Measurements from ENCODE around the gene NDUFB5. TPM values are rescaled to one million over a fixed set of nuclear protein-coding genes. Genes with fewer than 3 reads are reported as not detected.
A peak's percentile ranks its signal among the peaks of the same experiment; 100 is the strongest.

The NDUFB5 gene
- total RNA-seq, 1 experiment from 2014 or later, result 78.9 TPM

DNA sequence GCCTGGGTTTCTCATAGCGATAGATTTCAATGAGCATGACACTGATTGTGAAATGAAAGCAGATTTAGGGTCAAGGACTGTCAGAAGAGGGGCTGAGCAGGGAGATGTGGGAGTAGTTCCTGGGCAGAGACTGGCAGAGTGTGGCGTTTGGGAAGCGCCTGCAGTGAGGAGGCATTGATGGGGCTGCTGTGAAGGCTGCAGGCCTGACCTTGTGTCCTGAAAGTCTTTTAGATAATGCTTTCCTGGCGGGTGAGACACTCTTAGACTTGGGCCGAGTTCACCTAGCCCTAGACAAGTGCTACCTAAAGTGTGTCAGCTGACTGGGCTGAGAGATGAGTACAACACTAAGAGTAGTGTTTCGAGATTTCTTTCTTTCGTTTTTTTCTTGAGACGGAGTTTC lies 68.9 kb downstream of the NDUFB5 start:
- Mint-ChIP-seq H3K4me1 (peaks cover 16% of the 10 kb centered on the region in 2 experiments), H3K4me3 (no peak overlapping the region), H3K27me3 (ENCODE audit: low read depth) (no peaks in the 10 kb centered on the region), H3K36me3 (ENCODE audit: insufficient read depth in 1 of 3, low read depth in 3 of 3) (peaks cover 0 to 3% (median 0%) of the 10 kb centered on the region in 3 experiments; a peak in 3 of 7 replicates), H3K9me3 (no peaks in the 10 kb centered on the region), H3K27ac (peak overlapping the region; percentile 30 to 94 (median 31); a peak in 5 of 7 replicates)
- Histone ChIP-seq H3K23me2 (ENCODE audit: insufficient read length, low read depth, low read length, poor library complexity, severe bottlenecking) (no peaks in the 10 kb centered on the region), H2BK20ac (ENCODE audit: low read depth, low read length, poor library complexity, severe bottlenecking) (no peak overlapping the region), H2BK12ac (ENCODE audit: insufficient read length, low read depth, low read length) (no peak overlapping the region), H2AK5ac (ENCODE audit: insufficient read length, low read length) (no peak overlapping the region), H4K5ac (ENCODE audit: insufficient read length, low read depth, low read length) (no peak overlapping the region), H4K8ac (replicated peaks; ENCODE audit: insufficient read length, low read depth, low read length) (no peak overlapping the region), H3K14ac (ENCODE audit: insufficient read depth, low read length) (no peak overlapping the region; the same call in 1 of the 2 replicates), H2BK15ac (ENCODE audit: low read depth, low read length) (no peak overlapping the region), H2AFZ (ENCODE audit: low read length) (no peak overlapping the region), H3K23ac (ENCODE audit: insufficient read length, low read depth, low read length) (no peak overlapping the region), H4K91ac (ENCODE audit: insufficient read length, low read depth, low read length) (no peak overlapping the region), H3K9ac (ENCODE audit: extremely low read depth, insufficient read length, low read length) (no peak overlapping the region), H3K4me2 (ENCODE audit: insufficient read depth, insufficient read length, low read length) (no peak overlapping the region), H3T11ph (ENCODE audit: low read length) (no peak overlapping the region), H3K27me3 (ENCODE audit: insufficient read depth, low read length) (no peaks in the 10 kb centered on the region), H3K56ac (ENCODE audit: insufficient read length, low read depth, low read length) (no peak overlapping the region), H3K9me3 (ENCODE audit: control insufficient read depth, low read depth, low read length) (no peaks in the 10 kb centered on the region), H3K4me1 (ENCODE audit: insufficient read depth, low read length) (peaks cover 2% of the 10 kb centered on the region; the same call in 1 of the 2 replicates), H3K27ac (ENCODE audit: insufficient read length, low read depth, low read length) (no peak overlapping the region), H3K4ac (ENCODE audit: low read depth, low read length) (no peak overlapping the region), H2BK120ac (ENCODE audit: low read depth, low read length, poor library complexity, severe bottlenecking) (no peak overlapping the region), H3K18ac (ENCODE audit: insufficient read length, low read depth, low read length) (no peak overlapping the region), H3K79me2 (ENCODE audit: insufficient read depth, low read length) (peaks cover 10% of the 10 kb centered on the region; the same call in 1 of the 2 replicates), H2BK5ac (ENCODE audit: insufficient read length, low read length) (no peak overlapping the region), H3K79me1 (ENCODE audit: insufficient read depth, low read depth, low read length, poor library complexity, severe bottlenecking) (peaks cover 7% of the 10 kb centered on the region), H4K20me1 (ENCODE audit: control insufficient read depth, insufficient read depth, insufficient read length) (no peaks in the 10 kb centered on the region)
- no peak for DNase-seq
- TF ChIP-seq, protein P1, sequence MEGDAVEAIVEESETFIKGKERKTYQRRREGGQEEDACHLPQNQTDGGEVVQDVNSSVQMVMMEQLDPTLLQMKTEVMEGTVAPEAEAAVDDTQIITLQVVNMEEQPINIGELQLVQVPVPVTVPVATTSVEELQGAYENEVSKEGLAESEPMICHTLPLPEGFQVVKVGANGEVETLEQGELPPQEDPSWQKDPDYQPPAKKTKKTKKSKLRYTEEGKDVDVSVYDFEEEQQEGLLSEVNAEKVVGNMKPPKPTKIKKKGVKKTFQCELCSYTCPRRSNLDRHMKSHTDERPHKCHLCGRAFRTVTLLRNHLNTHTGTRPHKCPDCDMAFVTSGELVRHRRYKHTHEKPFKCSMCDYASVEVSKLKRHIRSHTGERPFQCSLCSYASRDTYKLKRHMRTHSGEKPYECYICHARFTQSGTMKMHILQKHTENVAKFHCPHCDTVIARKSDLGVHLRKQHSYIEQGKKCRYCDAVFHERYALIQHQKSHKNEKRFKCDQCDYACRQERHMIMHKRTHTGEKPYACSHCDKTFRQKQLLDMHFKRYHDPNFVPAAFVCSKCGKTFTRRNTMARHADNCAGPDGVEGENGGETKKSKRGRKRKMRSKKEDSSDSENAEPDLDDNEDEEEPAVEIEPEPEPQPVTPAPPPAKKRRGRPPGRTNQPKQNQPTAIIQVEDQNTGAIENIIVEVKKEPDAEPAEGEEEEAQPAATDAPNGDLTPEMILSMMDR (conservative IDR thresholded peaks at IDR 0.05), result no peak
- no CpG with 5 or more reads among the region's 8 CpGs for WGBS (ENCODE audit: extremely low coverage, insufficient read length, low lambda C conversion rate)

Data from H9 (cell line).